HG02970 (cell line): ENCODE data around the gene PHACTR3.

Source experiments
- ATAC-seq: cut with Tn5 transposase; IDR thresholded peaks from one replicate; pipeline ENCODE4 v1.9.1; 2021; ENCODE audit warnings: mild to moderate bottlenecking, moderate library complexity, moderate number of reproducible peaks; ENCODE audit not compliant: unreplicated experiment, low FRiP score

PHACTR3 gene

GRCh38 chr20:59770851-59771250, 166.5 kb downstream of the PHACTR3 start:
- no peak for ATAC-seq

DNA sequence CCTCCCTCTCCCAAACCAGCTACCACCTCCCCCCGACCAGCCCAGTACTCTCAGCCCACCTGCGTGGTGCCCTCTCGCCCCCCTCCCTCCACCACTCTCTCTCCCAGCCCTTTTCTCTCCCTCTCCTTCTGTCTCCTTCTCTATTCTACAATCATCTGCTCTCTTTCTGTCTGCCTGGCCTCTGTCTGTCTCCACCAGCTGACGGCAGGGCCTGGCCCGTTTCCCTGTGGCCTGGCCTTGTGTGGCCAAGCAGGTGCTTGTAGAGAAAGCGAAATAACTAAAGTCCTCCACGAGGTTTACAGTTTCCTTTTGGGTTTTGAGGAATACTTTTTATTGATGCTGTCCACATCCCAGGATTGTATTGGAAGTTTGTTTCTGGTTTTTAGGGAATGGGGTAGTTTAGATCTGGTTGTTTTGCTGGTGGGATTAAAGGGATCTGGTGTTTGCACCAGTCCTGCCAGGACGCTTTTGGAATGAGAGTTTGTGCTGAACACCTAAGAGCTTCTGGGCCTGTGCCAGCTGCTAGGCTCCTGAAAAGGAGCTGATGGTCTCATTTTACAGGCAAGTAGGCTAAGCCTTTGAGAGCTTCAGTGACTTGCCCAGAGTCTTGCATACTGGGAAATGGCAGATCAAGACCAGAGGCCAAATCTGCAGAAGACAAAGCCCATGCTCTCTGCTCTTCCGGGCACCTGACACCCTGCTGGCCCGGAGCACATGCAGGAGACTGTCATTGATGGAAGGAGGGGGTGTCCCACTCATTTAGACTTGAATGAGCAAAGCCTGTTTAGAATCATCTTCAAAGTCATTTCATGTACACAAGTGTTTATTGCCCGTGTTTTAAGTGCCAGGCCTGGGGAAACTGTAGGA, 167.4 kb downstream of the PHACTR3 start:
- ATAC-seq: no peak

DNA sequence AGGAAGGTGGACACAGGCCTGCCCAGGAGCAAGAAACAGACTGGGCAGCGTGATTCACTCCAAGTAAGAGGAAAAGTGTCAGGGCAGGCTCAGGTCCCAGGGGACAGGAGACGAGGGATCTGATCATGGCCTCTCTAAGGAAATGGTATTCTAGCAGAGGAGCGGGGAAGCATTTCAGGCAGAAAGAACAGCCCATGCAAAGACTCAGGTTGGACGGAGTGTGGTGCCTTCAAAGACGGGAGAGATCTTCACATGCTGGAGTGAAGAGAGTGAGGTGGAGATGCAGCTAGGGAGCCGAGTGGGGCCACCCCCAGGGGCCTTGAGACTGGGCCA, 168.0 kb downstream of the PHACTR3 start:
- ATAC-seq: no peak

DNA sequence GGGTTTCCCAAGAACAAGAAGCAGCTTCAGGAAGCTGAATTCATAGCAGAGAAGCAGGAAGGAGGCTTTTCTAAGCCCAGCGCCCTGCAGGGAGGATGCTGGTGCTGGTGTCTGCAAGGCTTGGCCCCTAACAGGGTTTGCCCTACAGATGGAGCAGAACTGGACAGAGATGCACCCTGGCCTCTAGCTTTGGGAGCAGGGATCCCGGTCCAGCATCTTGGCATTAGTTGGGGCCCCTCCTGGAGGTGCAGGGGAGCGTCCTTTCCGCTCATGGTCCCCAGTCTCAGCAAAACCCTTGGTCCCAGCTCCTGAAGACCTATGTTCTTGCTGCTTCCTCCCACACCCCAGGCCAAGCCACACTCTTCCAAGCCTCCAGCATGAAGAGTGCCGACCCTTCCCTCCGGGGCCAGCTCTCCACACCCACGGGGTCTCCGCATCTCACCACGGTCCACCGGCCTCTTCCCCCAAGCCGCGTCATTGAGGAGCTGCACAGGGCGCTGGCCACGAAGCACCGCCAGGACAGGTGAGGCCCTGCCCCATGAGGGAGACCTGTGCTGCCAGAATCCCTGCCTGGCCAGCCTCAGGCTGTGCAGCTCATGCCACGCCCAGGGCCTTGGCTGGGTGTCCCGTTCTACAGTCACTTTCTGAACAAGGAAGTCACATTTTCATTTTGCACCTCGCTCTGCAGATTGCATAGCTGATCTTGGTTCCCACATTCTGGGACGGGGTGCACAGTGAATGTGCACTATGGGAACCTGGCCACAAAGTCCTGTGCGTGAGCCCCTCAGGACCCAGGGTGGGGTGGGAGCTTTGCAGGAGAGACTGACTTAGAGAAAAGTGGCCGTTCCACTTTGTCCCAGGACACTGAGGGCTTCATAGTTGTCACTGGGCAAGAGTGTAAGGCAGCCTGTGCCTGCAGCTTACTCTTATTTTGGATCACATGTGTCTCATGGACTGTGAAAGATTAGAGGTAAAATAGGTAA, 168.9 kb downstream of the PHACTR3 start:
- ATAC-seq: no peak

DNA sequence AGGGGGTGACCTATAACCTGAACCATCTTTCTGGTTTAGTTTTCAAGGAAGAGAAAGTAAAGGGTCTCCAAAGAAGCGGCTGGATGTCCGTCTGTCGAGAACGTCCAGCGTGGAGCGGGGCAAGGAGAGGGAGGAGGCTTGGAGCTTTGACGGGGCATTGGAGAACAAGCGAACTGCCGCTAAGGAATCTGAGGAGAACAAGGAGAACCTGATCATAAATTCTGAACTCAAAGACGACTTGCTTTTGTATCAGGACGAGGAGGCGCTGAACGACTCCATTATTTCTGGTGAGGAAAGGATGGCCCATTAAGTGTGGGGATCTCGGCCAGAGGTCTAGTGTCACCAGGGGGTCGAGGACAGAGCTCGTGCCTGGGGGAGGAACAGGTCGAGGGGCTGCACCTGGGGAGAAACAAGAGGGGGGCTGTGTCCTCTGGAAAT, 169.9 kb downstream of the PHACTR3 start:
- no peak for ATAC-seq

DNA sequence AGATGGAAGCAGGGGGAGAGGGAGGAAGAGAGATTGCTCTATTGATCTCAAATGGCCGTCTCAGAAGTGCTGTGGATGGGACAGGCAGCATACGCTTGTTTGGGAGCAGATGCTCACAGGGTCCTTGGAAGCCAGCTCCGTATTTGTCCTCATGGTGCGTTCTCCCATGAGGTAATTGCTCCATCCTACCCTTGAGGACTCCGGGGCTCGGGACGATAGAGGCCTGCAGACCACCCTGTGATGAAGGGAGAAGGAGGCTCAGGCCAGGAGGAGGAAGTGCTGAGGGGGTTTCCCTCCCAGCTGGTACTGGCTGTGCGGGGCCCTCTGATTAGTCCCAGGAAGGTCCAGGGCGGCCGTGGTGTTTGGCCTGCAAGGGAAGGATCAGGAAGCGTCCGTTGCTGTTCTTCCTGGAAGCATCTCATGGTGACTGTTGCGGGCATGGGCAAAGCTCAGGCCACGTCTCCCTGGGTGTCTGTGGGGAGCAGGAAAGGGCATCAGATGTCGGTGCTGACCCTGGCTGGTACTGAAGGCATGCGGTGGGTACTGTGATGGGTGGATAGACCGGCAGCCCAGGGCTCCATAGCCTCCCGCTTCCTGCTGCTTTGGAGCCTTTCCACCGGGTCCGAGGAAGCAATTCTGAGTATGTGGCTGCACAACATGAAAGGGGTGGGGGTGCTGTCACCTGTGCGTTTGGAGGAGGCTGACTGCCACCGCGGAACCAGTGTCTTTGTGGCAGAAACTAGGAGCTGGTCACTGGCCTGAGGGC, 170.8 kb downstream of the PHACTR3 start:
- ATAC-seq: no peak

DNA sequence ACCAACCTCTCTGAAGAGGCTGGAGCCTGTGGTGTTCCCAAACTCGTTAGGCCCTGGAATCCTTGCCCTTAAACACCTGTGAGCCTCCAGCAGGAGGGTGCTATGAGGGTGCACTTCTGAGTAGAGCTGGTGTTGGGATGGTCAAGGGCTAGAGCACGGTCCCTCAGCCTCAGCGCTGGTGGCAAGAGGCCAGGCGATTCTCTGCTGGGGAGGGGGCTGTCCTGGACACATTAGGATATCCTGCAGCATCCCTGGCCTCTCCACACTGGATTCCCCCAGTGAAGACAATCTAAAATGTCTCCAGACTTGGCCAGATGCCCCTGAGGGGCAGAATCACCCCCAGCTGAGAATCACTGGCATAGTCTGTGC, 171.3 kb downstream of the PHACTR3 start:
- no peak for ATAC-seq

DNA sequence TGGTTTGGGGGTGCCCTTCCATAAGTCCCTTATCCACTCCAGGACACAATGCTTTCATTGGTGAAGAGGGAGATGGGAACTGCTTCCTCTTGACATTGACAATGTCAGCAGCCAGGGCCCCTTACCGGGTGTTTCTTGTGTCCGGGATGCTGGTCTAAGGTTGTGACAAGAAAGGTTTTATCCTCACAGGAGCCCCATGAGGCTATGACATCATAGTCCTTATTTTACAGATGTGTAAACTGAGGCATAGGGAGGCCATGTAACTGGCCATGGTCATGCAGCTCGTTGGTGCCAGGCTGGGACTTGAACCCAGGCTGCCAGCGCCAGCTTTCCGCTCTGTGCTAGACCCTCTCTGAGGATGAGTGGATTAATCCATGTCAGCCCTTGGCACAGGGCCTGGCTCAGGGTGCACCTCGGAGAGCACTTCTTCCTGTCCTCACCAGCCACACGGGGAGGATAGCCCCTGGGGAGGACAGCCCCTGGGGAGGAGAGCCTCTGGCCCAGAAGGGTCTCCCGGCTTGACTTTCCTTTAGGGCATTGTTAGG, 171.8 kb downstream of the PHACTR3 start:
- no peak for ATAC-seq

GRCh38 chr20:59776626-59777330, 172.4 kb downstream of the PHACTR3 start:
- ATAC-seq: no peak

DNA sequence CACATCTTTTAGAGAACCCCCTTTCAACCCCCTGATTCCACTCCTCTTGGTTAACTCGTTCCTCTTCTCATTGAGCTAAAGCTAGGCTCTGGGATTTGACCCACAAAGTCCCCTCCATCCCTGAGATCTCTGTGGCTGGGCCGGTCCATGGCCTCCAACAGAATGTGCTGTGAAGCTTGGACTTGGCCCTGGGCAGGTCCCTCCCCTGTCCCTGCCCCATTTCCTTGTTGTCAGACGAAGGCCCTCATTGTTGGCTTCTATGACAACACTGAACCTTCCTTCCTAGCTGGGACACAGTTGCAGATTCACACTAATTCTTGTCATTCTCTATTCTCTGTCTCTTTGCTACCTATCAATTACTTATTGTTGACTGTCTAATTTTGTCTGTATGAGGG, 173.0 kb downstream of the PHACTR3 start:
- no peak for ATAC-seq

DNA sequence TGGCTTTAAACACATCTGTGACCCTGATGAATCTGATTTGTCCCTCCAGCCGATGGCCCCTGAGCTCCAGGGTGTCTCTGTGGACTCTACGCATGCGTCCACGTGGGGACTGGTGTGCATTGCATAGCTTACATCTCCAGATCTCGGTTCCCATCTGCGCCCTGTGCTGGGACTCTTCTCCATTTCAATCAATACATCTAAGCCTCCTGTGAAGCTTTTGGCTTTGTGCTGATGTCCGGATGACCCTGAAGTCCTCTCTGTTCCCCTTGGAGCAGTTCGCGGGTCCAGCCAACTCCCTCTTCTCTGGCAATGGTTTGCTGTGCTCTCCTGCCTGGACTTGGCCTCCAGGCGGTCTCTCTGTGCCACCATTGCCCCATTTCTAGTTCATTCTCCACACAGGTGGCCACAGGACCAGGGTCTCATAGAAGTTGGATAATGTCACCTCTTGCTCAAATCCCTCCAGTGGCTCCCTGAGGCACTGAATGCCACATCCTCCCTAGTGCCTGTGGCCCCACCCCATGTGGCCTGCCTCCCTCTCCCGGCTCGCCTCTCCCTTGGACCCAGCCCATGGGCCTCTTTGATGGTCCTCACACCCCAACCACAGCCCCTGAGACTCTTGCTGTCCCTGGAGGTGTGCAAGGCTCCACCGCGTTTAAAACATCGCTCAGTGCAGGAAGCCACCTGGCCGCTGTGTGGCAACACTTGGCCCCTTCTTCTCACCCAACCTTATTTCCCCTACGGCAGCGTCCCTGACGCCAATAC, 173.7 kb downstream of the PHACTR3 start:
- ATAC-seq: no peak

GRCh38 chr20:59778615-59779200, 174.4 kb downstream of the PHACTR3 start:
- no peak for ATAC-seq

DNA sequence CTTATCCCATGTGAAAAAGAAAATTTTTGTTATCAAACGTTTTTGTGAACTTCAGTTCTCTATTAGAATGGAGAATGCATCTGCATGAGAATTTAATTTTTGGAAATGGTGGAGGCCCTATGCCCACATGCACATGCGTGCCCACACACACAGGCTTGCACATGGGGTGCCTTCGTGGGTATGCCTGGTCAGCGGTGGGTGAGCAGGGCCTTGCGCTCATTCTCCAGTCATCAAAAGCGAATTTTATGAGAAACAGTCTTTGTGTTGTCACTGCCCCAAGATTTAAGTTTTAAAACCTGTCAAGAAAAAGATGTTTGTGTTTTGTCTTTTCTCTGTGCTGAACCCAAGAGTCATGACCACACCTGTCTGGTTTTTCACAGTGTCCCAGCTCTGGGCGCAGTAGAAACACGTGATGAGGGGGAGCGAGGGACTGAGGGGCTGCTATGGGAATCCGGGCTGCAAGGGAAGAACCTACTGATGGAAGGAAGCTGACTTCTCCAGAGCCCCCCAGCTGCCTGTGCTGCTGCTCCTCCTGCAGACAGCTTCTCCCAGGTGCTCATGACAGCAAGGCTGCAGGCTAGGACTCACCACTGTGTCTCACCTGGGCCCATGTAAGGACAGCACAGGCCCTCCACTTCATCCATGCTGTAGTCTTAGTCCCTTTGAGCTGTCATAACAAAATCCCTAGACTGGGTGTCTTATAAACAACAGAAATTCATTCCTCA, 175.5 kb downstream of the PHACTR3 start:
- no peak for ATAC-seq

DNA sequence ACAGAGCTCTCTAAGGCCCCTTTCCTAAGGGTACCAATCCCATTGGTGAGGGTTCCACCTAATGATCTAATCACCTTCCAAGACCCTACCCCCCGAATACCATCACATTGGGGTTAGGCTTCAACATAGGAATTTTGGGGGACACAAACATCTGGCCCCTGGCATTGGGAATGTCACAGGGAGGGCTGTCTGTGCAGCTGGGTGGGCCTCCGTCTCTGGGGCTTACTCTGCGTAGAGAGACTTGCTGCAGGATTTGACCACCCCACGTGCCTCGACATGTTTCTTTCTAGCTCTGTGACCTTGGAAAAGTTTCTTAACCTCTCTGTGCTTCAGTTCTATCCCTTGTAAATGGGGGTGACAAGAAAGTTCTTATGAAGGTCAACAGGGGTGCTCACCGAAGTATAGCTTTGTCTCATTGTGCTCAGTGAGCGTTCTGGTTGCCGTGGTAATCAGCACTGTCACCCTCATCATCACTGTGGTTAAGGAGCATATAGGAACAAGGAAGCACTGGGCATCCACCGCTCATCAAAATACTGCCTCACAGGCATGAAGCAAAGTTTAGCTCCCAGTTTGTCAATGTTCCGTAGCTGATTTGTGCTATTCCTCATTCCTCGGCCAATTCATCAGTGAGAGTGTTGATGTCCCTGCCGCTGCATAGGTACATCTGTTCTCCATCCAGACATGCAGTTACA, 176.3 kb downstream of the PHACTR3 start:
- no peak for ATAC-seq

DNA sequence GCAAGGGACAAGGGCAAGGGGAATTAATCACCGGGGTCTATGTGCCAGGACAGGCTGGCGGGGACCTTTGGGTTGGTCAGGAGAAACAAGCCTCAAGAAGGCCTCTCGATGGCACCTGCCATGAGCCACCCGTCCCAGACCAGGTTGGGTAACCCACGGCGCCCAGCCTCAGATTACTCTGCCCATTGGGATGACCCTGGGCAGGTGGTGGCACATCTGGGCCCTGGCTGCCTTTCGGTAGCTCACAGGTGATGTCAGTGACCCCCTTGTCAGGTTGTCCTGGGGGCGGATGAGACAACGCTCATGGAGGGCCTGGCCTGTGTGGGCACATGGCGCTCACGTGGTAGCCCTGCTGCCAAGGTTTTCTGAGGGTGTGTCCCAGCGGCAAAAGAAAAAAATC, 176.9 kb downstream of the PHACTR3 start:
- ATAC-seq: no peak

GRCh38 chr20:59782986-59783640, 178.8 kb downstream of the PHACTR3 start:
- ATAC-seq: no peak

DNA sequence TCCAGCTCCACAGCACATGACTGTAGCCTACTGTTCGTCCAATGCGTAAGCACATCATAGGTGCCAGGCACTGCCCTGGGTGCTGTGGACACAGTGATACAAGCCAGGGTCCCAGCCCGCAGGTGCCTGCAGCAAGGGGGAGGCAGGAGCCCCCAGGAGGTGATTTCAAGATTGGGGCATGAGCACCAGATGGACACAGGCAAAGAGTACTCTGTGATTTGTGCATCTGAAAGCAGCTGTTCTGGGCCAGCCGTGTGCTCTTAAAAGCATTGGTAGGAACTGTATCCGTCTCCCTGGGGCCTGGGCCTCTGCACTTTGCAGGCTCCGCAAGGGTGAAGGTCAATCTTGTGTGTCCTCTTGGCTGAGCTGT, 179.3 kb downstream of the PHACTR3 start:
- ATAC-seq: no peak
